Nephron progenitor cell (in vitro differentiated cells): ENCODE measurements around the gene CLP1.
"Not testable (repeated sequence)": the region's sequence is repeated elsewhere in the genome, so short reads cannot be mapped to it uniquely, and the experiment has no call there.

Experiments used
- DNase-seq: peaks from one replicate; pipeline ENCODE4 v3.0.0; 2021
- H3K27ac Mint-ChIP-seq: 2 replicates; pipeline ENCODE4 v1.8.0; 2021; ENCODE audit warnings: mild to moderate bottlenecking, moderate library complexity, mixed read lengths
- H3K27me3 Mint-ChIP-seq: 2 replicates; pipeline ENCODE4 v1.8.0; 2021; ENCODE audit warnings: mild to moderate bottlenecking, low read depth, mixed read lengths; ENCODE audit not compliant: poor library complexity
- H3K36me3 Mint-ChIP-seq: 2 replicates; pipeline ENCODE4 v1.8.0; 2021; ENCODE audit warnings: low read depth, mixed read lengths
- H3K4me1 Mint-ChIP-seq: 2 replicates; pipeline ENCODE4 v1.8.0; 2021; ENCODE audit warnings: mixed read lengths
- H3K4me3 Mint-ChIP-seq: 2 replicates; pipeline ENCODE4 v1.8.0; 2021; ENCODE audit warnings: mild to moderate bottlenecking, moderate library complexity, mixed read lengths
- H3K9me3 Mint-ChIP-seq: 2 replicates; pipeline ENCODE4 v1.8.0; 2021; ENCODE audit warnings: mild to moderate bottlenecking, moderate library complexity, mixed read lengths
- TF ChIP-seq, protein P1 (sequence below): fragments of 200-600 bp; sonication (generic); IDR thresholded peaks from 2 replicates; pipeline ENCODE4 v1.5.0; 2021; ENCODE audit warnings: antibody characterized with exemption

Gene CLP1

GRCh38 chr11:57698843-57699365, 41.3 kb downstream of the CLP1 start:
- peaks cover 2% of the 10 kb centered on the region for H3K27me3 Mint-ChIP-seq
- DNase-seq = no peak
- peak overlapping the region; percentile 91 for H3K27ac Mint-ChIP-seq
- H3K4me3 Mint-ChIP-seq = no peak overlapping the region
- H3K36me3 Mint-ChIP-seq = peaks cover 61% of the 10 kb centered on the region
- no peaks in the 10 kb centered on the region for H3K9me3 Mint-ChIP-seq
- TF ChIP-seq, protein P1, sequence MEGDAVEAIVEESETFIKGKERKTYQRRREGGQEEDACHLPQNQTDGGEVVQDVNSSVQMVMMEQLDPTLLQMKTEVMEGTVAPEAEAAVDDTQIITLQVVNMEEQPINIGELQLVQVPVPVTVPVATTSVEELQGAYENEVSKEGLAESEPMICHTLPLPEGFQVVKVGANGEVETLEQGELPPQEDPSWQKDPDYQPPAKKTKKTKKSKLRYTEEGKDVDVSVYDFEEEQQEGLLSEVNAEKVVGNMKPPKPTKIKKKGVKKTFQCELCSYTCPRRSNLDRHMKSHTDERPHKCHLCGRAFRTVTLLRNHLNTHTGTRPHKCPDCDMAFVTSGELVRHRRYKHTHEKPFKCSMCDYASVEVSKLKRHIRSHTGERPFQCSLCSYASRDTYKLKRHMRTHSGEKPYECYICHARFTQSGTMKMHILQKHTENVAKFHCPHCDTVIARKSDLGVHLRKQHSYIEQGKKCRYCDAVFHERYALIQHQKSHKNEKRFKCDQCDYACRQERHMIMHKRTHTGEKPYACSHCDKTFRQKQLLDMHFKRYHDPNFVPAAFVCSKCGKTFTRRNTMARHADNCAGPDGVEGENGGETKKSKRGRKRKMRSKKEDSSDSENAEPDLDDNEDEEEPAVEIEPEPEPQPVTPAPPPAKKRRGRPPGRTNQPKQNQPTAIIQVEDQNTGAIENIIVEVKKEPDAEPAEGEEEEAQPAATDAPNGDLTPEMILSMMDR = no peak
- H3K4me1 Mint-ChIP-seq = no peaks in the 10 kb centered on the region

DNA sequence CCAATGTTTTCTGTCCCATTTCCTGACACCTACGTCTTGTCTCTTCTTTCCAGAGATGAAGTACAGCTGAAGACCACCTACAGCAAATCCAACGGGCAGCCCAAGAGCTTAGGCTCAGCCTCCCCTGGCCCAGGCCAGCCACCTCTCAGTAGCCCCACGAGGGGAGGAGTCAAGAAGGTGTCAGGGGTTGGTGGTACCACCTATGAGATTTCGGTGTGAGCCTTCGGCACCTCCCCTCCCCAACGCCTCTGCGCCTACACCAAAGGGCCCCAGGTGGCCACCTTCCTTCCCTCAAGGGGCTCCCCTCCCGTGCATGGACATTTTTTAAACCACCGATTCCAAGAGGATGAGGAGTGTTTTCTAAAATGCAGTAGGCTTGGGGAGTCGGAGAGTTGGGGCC, 42.3 kb downstream of the CLP1 start:
- DNase-seq = no peak
- Mint-ChIP-seq H3K36me3 (peaks cover 63% of the 10 kb centered on the region), H3K27me3 (peaks cover 2% of the 10 kb centered on the region), H3K4me3 (no peak overlapping the region), H3K27ac (no peak overlapping the region), H3K4me1 (peaks cover 2% of the 10 kb centered on the region), H3K9me3 (no peaks in the 10 kb centered on the region)
- TF ChIP-seq, protein P1 = no peak

- Mint-ChIP-seq H3K36me3 (peaks cover 62% of the 10 kb centered on the region), H3K4me1 (peaks cover 8% of the 10 kb centered on the region), H3K9me3 (no peaks in the 10 kb centered on the region), H3K27me3 (peaks cover 2% of the 10 kb centered on the region), H3K27ac (no peak overlapping the region), H3K4me3 (no peak overlapping the region)
- TF ChIP-seq, protein P1 = no peak
- DNase-seq = no peak
Measured at GRCh38 chr11:57700425-57700824, 42.9 kb downstream of the CLP1 start.

DNA sequence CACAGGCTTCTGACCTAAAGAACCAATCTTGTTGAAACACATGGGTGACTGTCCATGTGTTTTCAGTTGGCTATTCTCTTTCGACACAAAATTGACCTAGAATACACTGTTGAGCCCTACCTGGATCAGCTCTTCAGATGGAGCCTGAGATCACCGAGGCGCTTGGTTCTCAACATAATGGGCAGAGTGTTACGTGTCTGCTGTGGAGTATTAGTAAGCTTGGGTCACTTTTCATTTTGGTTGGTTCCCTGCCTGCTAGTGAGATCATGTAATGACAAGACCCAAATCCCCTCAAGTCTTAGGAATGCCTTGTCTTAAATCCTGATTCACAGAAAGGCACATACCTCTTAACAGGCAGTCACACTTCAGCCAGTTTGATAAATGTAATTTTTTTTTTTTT, 45.8 kb downstream of the CLP1 start:
- DNase-seq = no peak
- Mint-ChIP-seq H3K27me3 (peaks cover 2% of the 10 kb centered on the region), H3K4me1 (peaks cover 13% of the 10 kb centered on the region), H3K4me3 (no peak overlapping the region), H3K27ac (peak overlapping the region; percentile 88), H3K9me3 (no peaks in the 10 kb centered on the region), H3K36me3 (peaks cover 50% of the 10 kb centered on the region)
- TF ChIP-seq, protein P1 = no peak

GRCh38 chr11:57704932-57705331, 47.4 kb downstream of the CLP1 start:
- H3K36me3 Mint-ChIP-seq = peaks cover 49% of the 10 kb centered on the region
- H3K4me3 Mint-ChIP-seq = no peak overlapping the region
- peak overlapping the region; percentile 96 for H3K27ac Mint-ChIP-seq
- peaks cover 2% of the 10 kb centered on the region for H3K27me3 Mint-ChIP-seq
- no peak for DNase-seq
- TF ChIP-seq, protein P1 = no peak
- H3K9me3 Mint-ChIP-seq = no peaks in the 10 kb centered on the region
- peaks cover 13% of the 10 kb centered on the region for H3K4me1 Mint-ChIP-seq

DNA sequence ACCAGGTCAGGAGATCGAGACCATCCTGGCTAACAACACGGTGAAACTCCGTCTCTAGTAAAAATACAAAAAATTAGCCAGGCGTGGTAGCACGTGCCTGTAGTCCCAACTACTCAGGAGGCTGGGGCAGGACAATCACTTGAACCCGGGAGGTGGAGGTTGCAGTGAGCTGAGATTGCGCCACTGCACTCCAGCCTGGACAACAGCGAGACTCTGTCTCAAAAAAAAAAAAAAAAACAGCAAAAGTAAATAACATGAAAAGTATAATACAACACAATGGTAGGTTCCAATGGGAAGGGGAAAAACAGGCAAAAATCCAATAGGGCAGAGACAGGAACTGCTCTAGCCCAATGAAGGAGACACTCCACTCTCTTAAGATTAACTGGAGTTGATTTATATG, 47.9 kb downstream of the CLP1 start:
- Mint-ChIP-seq H3K4me1 (peaks cover 16% of the 10 kb centered on the region), H3K27ac (peak overlapping the region; percentile 96), H3K36me3 (peaks cover 48% of the 10 kb centered on the region)
- not testable (repeated sequence) for H3K4me3 Mint-ChIP-seq, H3K9me3 Mint-ChIP-seq, DNase-seq, H3K27me3 Mint-ChIP-seq
